Astrocyte (in vitro differentiated cells and primary cell): ENCODE data around the gene SLC25A18.

Source experiments
- CTCF ChIP-seq: IDR thresholded peaks from 2 replicates; pipeline ENCODE4 v1.5.1; 2011; ENCODE audit warnings: low read depth, mild to moderate bottlenecking, inconsistent platforms, low read length, moderate library complexity; ENCODE audit not compliant: insufficient read depth
- EZH2 ChIP-seq: IDR thresholded peaks from 2 replicates; pipeline ENCODE4 v1.6.1; 2012; ENCODE audit warnings: mild to moderate bottlenecking, low read length, inconsistent platforms; ENCODE audit not compliant: insufficient read depth

GRCh38 chr22:17629173-17629489 lies 65.8 kb downstream of the SLC25A18 start:
- TF ChIP-seq CTCF (no peak), EZH2 (no peak)
